ENCODE measurements around the gene AK2.
"Not testable (repeated sequence)": the region's sequence is repeated elsewhere in the genome, so short reads cannot be mapped to it uniquely, and the experiment has no call there.

The AK2 gene

GRCh38 chr1:33025180-33025569, 11.5 kb downstream of the AK2 start:
- in situ Hi-C loops (cut with MboI; ENCODE audit: low sequenced_read_pairs, unreplicated experiment), result no loop called here
- DNase-seq (ENCODE audit: low spot score), result no peak
- TF ChIP-seq CTCF (IDR thresholded peaks at IDR 0.05; ENCODE audit: borderline replicate concordance, control extremely low read depth, extremely low read depth, insufficient read depth, missing control alignments), result no peak

GRCh38 chr1:33024430-33025179, 12.1 kb downstream of the AK2 start:
- DNase-seq (ENCODE audit: low spot score); in situ Hi-C loops (cut with MboI; ENCODE audit: low sequenced_read_pairs, unreplicated experiment): not testable (repeated sequence)

- in situ Hi-C loops (cut with MboI; ENCODE audit: low sequenced_read_pairs, unreplicated experiment), result no loop called here
- TF ChIP-seq CTCF (IDR thresholded peaks at IDR 0.05; ENCODE audit: borderline replicate concordance, control extremely low read depth, extremely low read depth, insufficient read depth, missing control alignments), result no peak
- DNase-seq (ENCODE audit: low spot score), result no peak
These were observed 14.0 kb downstream of the AK2 start for GRCh38 chr1:33022650-33023200.

DNA sequence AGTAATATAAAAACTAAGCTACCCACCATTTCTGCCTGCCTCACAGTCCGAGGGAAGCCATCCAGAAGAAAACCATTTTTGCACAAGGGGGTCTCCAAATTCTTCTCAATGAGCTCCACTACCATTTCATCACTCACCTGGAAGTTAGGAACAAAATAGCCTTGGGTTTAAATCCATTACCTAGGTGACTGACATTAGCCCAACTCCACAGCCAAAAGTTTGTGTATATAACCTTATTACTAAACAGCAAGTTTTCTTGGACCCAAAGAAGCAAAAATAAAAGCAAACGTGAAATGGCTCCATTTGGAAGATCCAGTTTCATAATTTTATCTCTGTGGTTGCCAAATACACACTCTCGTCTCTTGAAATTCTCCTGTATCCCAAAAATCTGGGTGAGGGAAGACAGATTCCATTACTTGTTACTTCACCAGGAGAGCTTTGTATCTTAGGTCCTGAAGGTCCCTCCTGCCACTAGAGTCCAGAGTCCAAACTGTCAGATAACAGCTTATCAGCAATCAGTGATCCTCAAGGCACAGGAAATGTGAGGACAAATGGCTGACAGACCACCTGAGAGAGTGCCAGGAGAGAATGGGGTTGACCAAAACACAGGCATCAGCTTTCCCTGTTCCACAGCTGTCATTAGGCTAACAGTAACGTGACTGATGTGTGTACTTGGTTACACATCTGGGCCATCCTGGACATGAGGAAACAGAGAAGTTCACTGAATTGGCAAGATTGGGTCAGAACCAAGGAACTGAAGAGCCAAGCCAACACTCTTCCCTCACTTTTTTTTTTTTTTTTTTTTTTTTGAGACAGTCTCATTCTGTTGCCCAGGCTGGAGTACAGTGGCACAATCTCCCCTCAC, 14.9 kb downstream of the AK2 start:
- no peak for TF ChIP-seq CTCF (IDR thresholded peaks at IDR 0.05; ENCODE audit: borderline replicate concordance, control extremely low read depth, extremely low read depth, insufficient read depth, missing control alignments)
- in situ Hi-C loops (cut with MboI; ENCODE audit: low sequenced_read_pairs, unreplicated experiment), result no loop called here
- no peak for DNase-seq (ENCODE audit: low spot score)

- in situ Hi-C loops (cut with MboI; ENCODE audit: low sequenced_read_pairs, unreplicated experiment), result no loop called here
- DNase-seq (ENCODE audit: low spot score), result no peak
- TF ChIP-seq CTCF (IDR thresholded peaks at IDR 0.05; ENCODE audit: borderline replicate concordance, control extremely low read depth, extremely low read depth, insufficient read depth, missing control alignments), result no peak
These were observed 18.6 kb downstream of the AK2 start for GRCh38 chr1:33018112-33018511.

DNA sequence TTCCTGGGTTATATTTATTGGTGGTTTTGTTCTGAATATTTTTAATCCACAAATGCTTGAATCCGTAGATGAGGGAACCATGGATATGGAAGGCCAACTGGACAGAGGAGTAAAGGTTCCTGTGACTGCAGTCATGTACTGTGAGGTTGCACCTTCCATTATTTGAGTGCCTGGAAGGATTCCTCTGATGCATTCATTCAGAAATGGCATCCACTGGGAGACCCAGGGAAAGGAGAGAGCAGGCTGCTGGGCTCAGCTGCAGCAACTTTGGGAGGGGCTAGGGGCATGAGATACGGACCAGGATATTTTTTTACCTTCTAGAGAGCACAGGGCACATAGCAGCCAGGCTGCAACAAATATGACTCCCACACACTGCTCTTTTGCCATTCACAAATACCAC, 19.5 kb downstream of the AK2 start:
- DNase-seq (ENCODE audit: low spot score), result no peak
- in situ Hi-C loops (cut with MboI; ENCODE audit: low sequenced_read_pairs, unreplicated experiment), result no loop called here
- TF ChIP-seq CTCF (IDR thresholded peaks at IDR 0.05; ENCODE audit: borderline replicate concordance, control extremely low read depth, extremely low read depth, insufficient read depth, missing control alignments), result no peak

DNA sequence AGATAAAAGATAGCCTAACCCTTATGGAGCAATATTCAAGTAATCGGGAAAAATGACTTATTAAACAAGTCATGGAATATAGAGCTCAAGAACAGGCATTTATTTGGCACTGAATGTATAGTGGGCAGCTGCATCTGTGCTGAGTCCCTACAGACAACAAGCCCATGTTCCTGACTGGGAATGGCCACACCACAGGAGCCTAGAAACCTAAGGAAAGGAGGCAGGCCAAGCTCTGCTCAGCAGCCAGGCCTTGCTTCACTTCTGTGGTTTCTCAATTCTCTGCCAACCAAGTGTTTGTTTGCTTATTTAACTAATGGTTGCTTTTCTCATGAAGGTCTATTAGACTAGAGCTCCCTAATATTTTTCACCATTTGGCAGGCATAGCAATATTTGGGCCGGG, 21.5 kb downstream of the AK2 start:
- DNase-seq (ENCODE audit: low spot score), result no peak
- in situ Hi-C loops (cut with MboI; ENCODE audit: low sequenced_read_pairs, unreplicated experiment), result no loop called here
- no peak for TF ChIP-seq CTCF (IDR thresholded peaks at IDR 0.05; ENCODE audit: borderline replicate concordance, control extremely low read depth, extremely low read depth, insufficient read depth, missing control alignments)
